Type B pancreatic cell (in vitro differentiated cells): ENCODE data around the gene ZFP3. TPM values are rescaled to one million over a fixed set of nuclear protein-coding genes. Genes with fewer than 3 reads are reported as not detected.
"Not testable (repeated sequence)": the region's sequence is repeated elsewhere in the genome, so short reads cannot be mapped to it uniquely, and the experiment has no call there.

Source experiments
- DNase-seq: peaks from one replicate; pipeline ENCODE4 v3.0.0; 2021; ENCODE audit warnings: mixed read lengths; ENCODE audit not compliant: unreplicated experiment; ENCODE audit errors: extremely low spot score
- H3K27ac Mint-ChIP-seq: 2 replicates; pipeline ENCODE4 v1.8.0; 2021; ENCODE audit warnings: mild to moderate bottlenecking, mixed read lengths
- H3K27me3 Mint-ChIP-seq: 2 replicates; pipeline ENCODE4 v1.8.0; 2021; ENCODE audit warnings: mixed read lengths
- H3K36me3 Mint-ChIP-seq: 2 replicates; pipeline ENCODE4 v1.8.0; 2021; ENCODE audit warnings: mixed read lengths
- H3K4me1 Mint-ChIP-seq: one replicate; pipeline ENCODE4 v1.8.0; 2021; ENCODE audit warnings: mixed read lengths; ENCODE audit not compliant: unreplicated experiment
- H3K4me3 Mint-ChIP-seq: 2 replicates; pipeline ENCODE4 v1.8.0; 2021; ENCODE audit warnings: mild to moderate bottlenecking, mixed read lengths
- H3K9me3 Mint-ChIP-seq: 2 replicates; pipeline ENCODE4 v1.8.0; 2021; ENCODE audit warnings: mixed read lengths
- long read RNA-seq: library from polyadenylated mRNA; unstranded; transcript quantifications from one replicate; pipeline ENCODE4 v2.0.0, GENCODE V29; 2020
- total RNA-seq: library from RNA; stranded (reverse); gene quantifications from 2 replicates; pipeline ENCODE4 v1.2.1, GENCODE V29; 2021; ENCODE audit warnings: low replicate concordance
- TF ChIP-seq, protein P1 (sequence below): fragments of 200-600 bp; sonication (generic); conservative IDR thresholded peaks from 2 replicates; pipeline ENCODE4 v1.5.0; 2021; ENCODE audit warnings: antibody characterized with exemption, mild to moderate bottlenecking

Gene ZFP3
- 0.53 and 2.3 TPM in 2 replicates for total RNA-seq
- long read RNA-seq, full-length matches to known transcripts: 3 of 3 reads
- long read RNA-seq, partial matches to known transcripts: 0 of 3 reads
- long read RNA-seq, other reads (novel, unspliced or antisense): 0 of 3 reads

- peaks cover 3% of the 10 kb centered on the region for H3K36me3 Mint-ChIP-seq
- H3K4me1 Mint-ChIP-seq: no peaks in the 10 kb centered on the region
- peak within 1 kb of the TSS; percentile 82 for H3K4me3 Mint-ChIP-seq
- TF ChIP-seq, protein P1, sequence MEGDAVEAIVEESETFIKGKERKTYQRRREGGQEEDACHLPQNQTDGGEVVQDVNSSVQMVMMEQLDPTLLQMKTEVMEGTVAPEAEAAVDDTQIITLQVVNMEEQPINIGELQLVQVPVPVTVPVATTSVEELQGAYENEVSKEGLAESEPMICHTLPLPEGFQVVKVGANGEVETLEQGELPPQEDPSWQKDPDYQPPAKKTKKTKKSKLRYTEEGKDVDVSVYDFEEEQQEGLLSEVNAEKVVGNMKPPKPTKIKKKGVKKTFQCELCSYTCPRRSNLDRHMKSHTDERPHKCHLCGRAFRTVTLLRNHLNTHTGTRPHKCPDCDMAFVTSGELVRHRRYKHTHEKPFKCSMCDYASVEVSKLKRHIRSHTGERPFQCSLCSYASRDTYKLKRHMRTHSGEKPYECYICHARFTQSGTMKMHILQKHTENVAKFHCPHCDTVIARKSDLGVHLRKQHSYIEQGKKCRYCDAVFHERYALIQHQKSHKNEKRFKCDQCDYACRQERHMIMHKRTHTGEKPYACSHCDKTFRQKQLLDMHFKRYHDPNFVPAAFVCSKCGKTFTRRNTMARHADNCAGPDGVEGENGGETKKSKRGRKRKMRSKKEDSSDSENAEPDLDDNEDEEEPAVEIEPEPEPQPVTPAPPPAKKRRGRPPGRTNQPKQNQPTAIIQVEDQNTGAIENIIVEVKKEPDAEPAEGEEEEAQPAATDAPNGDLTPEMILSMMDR: peak; percentile 25
- H3K27ac Mint-ChIP-seq: peak within 1 kb of the TSS; percentile 10
- no peaks in the 10 kb centered on the region for H3K9me3 Mint-ChIP-seq
- no peak for DNase-seq
- H3K27me3 Mint-ChIP-seq: peaks cover 4% of the 10 kb centered on the region
These were observed at the start of gene ZFP3 for GRCh38 chr17:5078106-5079028. Gene ZFP3, plus strand, starts transcription at chr17:5078467. Its CDS starts 13,038 bp downstream, at chr17:5091505.

GRCh38 chr17:5030168-5030567 lies 48.1 kb upstream of the ZFP3 start:
- H3K9me3 Mint-ChIP-seq, H3K4me3 Mint-ChIP-seq, H3K27ac Mint-ChIP-seq, DNase-seq, H3K36me3 Mint-ChIP-seq, H3K4me1 Mint-ChIP-seq: not testable (repeated sequence)
- H3K27me3 Mint-ChIP-seq: peaks cover 35% of the 10 kb centered on the region

DNA sequence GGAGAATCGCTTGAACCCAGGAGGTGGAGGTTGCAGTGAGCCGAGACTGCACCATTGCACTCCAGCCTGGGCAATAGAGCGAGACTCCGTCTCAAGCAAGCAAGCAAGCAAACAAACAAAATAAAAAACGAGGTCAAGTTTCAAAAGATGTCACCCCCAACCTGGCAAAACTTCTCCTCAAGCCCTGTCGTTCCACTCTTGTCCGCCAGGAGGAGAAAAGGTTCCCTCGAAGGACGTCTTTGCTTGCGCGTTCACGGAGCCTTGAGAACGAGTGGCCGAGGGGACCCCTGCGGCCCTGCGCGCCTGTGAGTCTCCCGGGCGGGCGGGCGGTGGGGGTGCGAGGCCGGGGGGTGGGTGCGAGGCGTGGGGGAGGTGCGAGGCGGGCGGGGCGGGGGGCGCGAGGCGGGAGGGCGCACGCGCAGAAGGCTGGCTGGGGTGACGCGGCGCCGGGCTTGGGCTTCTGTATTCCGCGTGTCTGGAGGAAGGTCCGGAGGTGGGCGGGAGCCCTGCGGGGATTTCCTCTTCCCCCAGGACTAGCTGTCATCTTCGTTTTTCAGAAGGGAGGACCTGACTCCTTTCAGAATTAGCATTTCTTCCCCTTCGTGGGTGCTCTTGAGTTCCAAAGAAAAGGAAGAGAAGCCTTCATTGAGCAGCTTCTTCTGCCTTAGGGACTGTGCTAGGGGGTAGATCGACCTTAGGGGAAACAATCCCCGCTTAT lies 46.7 kb upstream of the ZFP3 start:
- peak overlapping the region; percentile 85 for H3K4me3 Mint-ChIP-seq
- TF ChIP-seq, protein P1: peak; percentile 83
- H3K27me3 Mint-ChIP-seq: peaks cover 35% of the 10 kb centered on the region
- H3K4me1 Mint-ChIP-seq: peaks cover 4% of the 10 kb centered on the region
- H3K36me3 Mint-ChIP-seq: no peaks in the 10 kb centered on the region
- H3K9me3 Mint-ChIP-seq: no peaks in the 10 kb centered on the region
- peak; percentile 86 for DNase-seq
- peak overlapping the region; percentile 43 for H3K27ac Mint-ChIP-seq

- no peaks in the 10 kb centered on the region for H3K9me3 Mint-ChIP-seq
- H3K4me3 Mint-ChIP-seq: no peak overlapping the region
- no peaks in the 10 kb centered on the region for H3K36me3 Mint-ChIP-seq
- DNase-seq: no peak
- peaks cover 4% of the 10 kb centered on the region for H3K4me1 Mint-ChIP-seq
- no peak overlapping the region for H3K27ac Mint-ChIP-seq
- H3K27me3 Mint-ChIP-seq: peaks cover 35% of the 10 kb centered on the region
- TF ChIP-seq, protein P1: no peak
These were observed 45.4 kb upstream of the ZFP3 start for GRCh38 chr17:5032865-5033264.

DNA sequence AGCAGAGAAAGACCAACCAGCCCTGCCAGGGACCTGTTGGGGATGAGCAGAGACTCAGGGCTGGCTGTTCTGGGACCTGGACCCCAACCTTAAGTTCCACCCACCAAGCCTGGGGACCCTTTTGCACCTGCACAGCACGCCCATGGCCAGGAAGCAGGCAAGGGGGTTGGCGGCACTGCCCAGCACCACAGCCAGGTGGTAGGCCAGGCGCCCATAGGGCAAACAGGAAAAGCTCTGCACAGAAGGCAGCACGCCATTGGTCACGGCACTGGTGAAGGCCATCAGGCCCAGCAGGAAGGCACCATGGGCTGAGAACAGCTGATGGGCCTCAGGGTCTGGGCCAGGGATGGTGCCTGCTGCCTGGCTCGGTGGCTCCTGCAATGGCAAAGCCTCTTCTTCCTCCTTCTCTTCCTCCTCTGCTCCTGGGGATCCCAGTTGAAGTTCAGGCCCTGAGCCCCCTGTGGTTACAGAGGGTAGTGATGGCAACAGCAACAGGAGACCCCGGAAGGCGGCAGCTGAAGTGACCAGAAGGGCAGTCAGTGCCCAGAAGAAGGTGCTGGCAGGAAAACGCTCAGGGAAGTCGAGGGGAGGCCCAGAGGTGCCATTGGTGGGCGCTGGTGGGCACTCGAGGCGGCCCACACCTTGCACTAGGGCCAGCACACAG lies 44.8 kb upstream of the ZFP3 start:
- Mint-ChIP-seq H3K27ac (no peak overlapping the region), H3K4me3 (no peak overlapping the region), H3K9me3 (no peaks in the 10 kb centered on the region), H3K4me1 (peaks cover 4% of the 10 kb centered on the region), H3K27me3 (peaks cover 35% of the 10 kb centered on the region), H3K36me3 (no peaks in the 10 kb centered on the region)
- TF ChIP-seq, protein P1: peak; percentile 45
- no peak for DNase-seq
